GM18508 (cell line): Measurements from ENCODE around the gene CASP4.
"Not testable (repeated sequence)": the region's sequence is repeated elsewhere in the genome, so short reads cannot be mapped to it uniquely, and the experiment has no call there.

Experiments
- ATAC-seq: cut with Tn5 transposase; IDR thresholded peaks from one replicate; pipeline ENCODE4 v1.9.1; 2021; ENCODE audit warnings: moderate number of reproducible peaks; ENCODE audit not compliant: insufficient read depth, unreplicated experiment

The CASP4 gene

DNA sequence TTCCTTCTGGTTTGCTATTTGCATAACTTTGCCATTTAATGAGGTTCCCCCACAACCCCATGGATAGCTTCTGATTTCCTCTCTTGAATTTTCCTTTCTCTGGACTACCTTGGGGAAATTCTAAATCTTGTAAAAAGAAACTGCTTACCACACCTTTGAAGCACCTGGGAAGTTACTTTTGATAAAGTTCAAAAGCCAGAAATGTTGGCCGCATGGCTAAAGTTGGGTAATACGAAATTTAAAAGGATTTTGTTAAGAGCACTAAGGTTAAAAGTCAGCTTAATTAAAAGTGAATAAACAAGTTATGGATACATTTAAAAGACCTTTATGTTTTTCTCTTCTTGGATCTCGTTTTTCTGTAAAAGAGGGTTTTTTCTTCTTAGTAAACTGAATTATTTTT is 5.5 kb downstream of the CASP4 start:
- ATAC-seq: no peak

DNA sequence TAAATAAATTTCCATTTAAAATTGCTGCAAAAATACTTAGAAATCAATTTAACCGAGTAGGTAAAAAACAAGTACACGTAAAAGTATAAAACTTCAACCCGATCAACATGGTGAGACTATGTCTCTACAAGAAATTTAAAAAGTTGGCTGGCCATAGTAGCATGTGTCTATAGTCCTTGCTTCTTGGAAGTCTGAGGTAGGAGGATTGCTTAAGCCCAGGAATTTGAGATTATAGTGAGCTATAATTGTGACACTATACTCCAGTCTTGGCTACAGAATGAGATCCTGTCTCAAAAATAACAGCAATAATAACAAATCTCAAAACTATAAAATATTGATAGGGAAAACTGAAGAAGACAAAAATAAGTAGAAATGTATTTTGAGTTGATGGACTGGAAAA is 11.1 kb downstream of the CASP4 start:
- ATAC-seq: no peak

DNA sequence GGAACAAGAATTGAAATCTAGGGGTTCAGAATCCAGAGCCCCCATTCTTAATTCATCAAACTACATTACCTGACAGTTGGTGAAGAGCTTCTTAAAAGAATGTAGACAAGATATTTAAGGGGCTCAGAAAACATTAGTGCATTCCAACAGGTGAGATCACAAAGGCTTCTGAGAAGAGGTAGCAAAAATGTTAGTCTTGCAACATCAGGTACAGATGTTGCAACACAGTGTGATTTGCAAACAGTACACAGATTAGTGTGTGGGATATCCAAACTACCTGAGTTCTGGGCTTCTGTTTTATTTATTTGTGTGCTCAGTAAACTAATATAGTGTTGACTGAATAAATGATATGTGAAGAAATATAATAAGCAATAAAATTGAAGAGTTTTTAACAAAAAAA is 11.8 kb downstream of the CASP4 start:
- ATAC-seq: no peak

DNA sequence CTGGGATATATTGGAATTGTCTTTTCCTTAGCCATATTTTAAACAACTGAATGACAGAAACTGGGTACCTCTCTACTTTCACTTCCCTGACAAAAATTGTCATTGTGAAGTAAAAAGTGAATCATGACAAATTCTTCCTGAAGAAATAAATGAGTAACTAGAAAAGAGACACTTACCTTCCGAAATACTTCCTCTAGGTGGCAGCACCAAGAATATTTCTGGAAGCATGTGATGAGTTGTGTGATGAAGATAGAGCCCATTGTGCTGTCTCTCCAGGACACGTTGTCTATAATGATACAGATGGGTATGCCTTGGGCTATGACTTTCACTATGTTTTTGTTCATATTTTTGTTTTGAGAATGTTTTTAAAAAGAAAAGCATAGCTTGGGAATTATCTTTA is 21.5 kb downstream of the CASP4 start:
- ATAC-seq: peak; percentile 94

DNA sequence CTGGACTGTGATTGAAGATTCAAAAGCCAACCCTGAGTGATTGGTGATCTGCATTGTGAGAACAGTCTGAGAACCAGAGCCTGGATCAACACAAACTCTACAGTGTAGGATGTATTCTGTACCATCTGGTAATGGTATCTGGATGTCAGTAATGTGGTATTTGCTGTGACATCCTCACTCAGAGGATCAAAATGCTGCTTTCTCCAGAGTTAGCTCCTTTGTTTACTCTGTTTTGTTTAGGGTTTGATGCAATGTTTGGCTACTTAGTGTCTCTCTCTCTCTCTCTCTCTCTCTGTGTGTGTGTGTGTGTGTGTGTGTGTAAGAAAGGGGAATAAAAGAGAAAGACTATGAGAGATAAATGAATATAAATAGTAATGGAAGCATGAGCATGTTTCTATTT is 24.3 kb downstream of the CASP4 start:
- no peak for ATAC-seq

DNA sequence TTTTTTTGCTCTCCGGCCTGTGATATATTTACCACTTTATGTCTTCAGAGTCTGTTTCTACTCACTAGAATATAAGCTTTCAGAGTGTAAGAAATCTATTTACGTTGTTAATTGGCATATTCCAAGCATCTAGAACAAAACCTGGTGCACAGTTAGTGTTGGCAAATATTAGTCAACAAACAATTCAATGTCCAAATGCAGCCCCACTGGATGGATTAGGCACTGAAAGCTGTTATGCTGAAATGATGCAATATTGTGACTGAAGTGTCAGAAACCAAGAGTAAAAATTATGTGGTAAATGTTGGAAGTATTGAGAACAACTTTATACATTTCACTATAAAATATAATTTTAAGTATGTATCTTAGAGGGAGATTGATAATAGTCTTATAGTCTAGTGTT is 24.8 kb downstream of the CASP4 start:
- no peak for ATAC-seq

DNA sequence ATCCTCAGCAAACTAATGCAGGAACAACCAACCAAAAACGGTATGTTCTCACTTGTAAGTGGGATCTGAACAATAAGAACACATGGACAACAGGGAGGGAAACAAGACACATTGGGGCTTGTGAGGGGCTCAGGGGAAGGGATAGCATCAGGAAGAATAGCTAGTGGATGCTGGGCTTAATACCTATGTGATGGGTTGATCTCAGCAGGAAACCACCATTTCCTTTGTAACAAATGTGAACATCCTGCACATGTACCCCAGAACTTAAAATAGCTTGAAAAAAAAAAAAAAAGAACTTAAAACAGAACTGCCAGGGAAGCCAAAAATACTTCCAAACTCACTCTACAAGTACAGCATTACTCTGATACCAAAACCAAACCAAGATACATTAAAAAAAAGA is 33.8 kb downstream of the CASP4 start:
- no peak for ATAC-seq

DNA sequence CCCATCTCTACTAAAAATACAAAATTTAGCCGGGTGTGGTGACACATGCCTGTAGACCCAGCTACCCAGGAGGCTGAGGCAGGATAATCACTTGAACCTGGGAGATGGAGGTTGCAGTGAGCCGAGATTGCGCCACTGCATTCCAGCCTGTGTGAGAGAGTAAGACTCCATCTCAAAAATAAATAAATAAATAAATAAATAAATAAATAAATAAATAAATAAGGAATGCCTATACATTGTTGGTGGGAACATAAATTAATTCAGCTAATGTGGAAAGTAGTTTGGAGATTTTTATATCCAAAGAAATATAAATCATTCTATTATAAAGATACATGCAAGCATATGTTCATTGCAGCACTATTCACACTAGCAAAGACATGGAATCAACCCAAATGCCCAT is 34.3 kb downstream of the CASP4 start:
- ATAC-seq: not testable (repeated sequence)

DNA sequence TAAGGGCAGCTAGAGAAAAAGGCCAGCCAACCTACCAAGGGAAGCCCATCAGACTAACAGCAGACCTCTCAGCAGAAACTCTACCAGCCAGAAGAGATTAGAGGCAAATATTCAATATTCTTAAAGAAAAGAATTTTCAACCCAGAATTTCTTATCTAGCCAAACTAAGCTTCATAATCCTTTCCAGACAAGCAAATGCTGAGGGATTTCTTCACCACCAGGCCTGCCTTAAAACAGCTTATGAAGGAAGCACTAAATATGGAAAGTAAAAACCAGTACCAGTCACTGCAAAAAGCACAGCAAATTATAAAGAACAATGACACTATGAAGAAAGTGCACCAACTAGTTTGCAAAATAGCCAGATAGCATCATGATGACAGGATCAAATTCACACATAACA is 39.6 kb downstream of the CASP4 start:
- no peak for ATAC-seq

DNA sequence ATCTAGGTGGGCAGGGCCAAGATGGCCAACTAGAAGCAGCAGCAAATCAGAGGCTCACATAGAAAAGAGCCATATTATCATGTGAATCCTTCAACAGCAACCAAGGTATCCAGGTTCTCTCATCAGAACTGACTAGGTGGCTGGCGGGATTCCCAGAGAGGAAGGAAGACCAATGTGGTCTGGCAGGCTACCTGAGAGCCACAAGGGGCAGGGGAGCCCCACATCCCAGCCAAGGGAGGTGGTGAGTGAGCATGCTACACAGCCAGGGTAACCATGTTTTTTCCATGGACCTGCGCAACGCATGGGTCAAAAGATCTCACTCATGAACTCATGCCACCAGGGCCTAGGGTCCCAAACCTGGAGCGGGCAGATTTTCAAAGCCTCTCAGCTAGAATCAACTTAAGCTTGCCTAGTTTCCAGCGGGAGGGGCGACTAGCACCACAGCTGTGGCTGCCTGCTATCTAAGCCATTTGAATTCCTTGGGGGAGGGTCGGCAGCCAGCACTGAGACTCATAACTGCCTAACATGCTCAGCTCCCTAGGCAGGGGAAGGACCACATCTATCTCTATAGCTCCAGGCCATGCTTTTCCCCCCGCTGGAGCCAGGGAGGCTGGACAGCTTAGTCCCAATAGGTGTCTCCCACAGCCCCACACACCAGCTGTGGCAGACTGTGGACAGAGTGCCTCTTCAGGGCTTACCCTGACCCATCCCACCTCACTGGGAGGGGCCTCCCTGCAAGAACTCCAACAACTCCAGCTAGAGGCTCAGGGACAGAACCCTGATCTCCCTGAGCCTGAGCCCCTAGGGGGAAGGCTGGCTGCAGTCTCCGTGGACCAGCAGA is 41.4 kb downstream of the CASP4 start:
- no peak for ATAC-seq

DNA sequence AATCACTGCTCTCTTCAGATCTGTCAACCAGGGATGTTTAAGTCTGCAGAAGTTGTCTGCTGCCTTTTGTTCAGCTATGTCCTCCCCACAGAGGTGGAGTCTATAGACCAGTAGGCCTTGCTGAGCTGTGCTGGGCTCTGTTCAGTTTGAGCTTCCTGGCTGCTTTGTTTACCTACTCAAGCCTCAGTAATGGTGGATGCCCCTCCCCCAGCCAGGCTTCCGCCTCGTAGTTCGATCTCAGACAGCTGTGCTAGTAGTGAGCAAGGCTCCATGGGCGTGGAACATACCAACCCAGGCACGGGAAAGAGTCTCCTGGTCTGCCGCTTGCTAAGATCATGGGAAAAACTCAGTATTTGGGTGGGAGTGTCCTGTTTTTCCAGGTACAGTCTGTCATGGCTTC is 42.5 kb downstream of the CASP4 start:
- no peak for ATAC-seq

DNA sequence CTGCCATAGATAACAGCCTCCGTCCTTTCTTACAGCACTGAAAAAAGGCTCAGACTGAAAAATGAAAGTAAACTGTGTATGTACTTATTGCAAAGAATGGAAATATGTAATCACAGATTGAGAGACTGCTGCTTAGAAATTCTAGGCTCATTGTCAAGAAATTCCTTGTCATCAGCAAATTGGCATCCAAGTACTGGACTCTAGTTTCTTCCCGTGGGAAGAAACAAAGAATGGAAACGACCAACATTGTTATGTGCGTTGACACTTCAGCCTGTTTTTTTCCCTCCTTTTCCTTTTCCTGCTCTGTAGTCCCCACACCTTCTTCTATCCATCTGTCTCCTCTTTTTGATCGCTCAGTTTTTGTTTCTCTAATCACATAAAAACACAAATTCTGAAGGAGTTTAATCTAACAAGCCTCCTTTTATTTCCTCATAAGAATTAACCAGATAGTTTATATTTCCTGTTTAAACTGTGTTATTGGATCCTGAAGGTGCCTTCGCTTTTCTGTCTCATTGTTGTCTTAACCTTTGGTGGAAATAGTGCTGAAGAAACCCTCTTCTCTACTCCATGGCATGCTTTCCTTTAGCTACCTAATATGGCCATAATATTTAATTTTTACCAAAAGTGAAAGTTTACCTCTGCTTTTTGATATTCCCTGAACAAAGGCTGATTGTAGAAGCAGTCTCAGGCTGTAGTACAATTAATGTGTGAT is 50.1 kb downstream of the CASP4 start:
- ATAC-seq: no peak

DNA sequence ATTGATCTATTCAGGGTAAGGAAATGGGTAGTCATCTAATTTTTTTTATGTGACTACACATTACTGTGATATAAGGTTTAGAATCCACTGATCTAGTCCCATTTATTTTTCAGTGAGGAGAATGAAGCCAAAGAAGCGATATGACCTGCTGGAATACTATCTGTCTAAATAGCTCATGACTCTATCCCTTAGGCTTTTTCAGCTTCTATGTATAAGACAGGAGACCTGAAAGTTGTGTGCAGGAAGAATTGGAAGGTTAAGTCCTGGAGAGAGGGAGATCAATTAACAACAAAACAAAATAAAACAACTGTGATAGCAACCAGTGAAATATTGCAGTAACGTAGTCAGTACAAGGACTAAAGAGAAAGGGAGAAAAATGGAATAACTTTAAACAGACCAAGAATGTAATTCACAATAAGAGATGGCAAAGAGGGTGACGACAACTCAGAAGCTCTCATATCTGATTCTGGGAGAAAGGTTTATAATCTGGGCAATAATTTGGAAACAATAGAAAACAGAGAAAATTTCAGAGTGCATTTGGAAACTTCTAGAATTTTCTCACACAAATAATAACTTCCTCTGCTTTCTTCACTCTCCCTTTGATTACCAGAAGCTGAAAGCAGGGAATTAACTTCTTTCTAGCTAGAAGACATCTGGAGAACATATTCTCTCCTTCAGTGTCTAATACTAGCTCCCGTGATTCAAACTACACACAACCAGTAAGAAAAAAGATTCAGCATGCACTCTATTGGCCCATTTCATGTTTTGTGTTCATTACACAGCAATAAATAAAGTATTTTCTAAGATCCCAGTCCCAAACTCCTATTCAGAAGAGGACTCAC is 50.9 kb downstream of the CASP4 start:
- no peak for ATAC-seq

DNA sequence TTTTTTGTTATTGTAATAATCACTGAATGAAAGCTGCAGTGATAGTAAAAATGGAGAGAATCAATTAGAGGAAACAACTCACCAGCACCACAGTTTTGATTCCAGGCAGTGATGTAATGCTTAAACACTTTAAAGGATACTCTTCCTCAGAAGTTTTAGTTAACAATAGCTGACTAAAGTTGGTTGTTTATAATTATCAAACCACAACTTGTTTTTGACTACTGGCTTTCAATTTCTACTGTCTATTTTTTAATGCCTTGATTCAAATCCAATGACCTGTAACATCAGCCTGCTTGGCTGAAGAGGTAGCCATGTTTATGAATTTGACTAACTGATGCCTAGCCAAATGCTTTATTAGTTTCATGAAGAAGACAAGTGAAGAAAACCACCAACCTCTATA is 51.9 kb downstream of the CASP4 start:
- no peak for ATAC-seq

DNA sequence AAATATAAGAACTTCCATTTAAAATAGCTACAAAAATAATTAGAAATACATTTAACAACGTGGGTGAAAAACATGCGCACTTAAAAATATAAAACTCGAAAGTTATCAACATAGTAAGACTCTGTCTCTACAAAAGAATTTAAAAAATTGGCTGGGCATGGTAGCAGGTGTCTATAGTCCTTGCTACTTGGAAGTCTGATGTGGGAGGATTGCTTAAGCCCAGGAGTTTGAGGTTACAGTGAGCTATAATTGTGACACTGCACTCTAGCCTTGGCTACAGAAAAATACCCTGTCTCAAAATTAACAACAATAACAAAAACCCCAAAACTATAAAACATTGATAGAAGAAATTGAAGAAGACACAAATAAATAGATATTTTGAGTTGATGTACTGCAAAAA is 56.3 kb downstream of the CASP4 start:
- no peak for ATAC-seq

DNA sequence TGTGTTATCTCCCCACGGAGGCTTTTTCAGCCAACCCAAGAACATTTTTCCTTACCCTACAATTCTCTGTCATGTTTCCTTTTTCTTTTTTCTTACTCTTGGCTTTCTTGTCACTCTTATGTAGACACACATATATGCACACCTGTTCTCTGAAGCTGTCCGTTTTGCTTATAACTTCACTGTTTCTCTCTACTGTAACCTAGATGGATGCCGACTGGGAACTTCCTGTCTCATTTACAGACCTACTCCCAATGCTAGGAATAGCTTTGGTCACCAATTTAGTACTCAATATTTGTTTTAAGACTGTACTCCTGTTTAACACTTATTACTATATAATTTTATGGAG is 60.2 kb downstream of the CASP4 start:
- ATAC-seq: no peak

DNA sequence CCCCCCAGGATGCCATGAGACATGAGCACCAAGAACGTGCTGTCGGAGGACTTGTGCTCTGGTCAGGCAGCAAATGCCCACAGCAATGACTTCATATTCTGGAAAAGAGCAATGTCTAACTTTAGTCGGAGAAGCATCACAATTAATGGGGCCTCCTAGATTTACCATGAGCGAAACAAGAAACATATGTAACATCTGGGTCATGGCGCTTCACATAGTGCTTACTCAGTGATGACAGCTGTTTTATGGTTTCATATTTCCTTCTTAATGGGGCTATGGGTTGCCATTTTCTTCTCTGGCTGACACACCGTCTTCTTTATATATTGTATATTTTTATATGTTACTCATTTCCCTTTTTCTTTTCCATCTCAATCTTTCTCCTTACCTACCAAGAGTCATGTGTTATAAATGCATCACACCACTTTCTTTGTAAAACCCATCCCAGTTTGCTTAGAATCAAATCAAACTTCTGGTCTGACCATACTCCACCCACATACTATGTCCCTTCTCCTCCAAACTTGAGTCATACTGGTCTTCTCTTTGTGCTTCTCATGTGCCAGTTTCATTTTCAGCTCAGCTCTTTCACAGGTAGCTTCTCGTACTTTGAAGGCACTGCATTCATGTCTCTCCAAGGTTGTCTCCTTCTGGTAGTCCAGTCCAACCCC is 60.7 kb downstream of the CASP4 start:
- ATAC-seq: no peak

DNA sequence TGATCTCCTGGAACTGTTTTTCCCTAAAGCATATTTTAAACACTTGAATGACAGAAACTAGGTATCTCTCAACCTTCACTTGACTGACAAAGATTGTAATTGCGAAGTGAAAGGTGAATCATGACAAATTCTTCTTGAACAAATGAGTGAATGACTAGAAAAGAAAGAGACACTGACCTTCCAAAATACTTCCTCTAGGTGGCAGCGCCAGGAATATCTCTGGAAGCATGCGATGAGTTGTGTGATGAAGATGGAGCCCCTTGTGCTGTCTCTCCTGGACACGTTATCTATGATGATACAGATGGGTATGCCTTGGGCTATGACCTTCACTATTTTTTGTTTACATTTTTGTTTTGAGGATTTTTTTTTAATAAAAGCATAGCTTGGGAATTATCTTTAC is 63.1 kb downstream of the CASP4 start:
- no peak for ATAC-seq

DNA sequence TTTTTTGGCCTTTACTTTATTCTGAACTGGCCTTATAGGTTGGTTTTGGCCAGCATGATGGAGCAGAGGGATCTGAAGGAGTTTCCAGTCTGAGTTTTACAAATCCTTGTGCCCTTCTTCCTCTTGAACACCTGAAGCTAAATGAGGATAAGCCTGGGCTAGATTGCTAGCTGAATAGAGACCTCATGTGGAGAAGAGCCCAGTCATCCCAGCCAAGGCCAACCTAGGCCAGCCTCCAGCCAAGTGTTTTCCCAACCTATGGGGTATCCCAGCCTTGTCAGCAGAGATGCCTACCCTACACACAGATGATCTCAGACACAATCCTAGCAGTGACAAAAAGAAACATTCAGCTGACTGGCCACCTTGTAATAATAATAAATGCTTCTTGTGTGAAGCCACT is 69.1 kb downstream of the CASP4 start:
- ATAC-seq: no peak

DNA sequence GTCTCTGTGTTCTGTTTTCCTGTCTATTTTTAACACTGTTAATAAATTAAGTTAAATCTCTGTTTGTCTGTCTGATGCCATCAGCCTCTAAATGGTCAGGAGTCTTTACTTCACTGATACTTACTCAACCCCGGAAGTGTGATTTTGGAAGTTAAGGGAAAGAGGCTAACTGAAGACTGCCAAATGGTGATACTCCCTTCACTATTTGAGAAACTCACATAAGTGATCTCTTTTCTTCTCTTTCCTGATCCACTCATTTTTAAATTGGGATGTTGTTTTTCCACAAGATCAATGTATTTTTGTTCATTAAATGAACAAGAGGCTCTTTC is 69.7 kb downstream of the CASP4 start:
- ATAC-seq: no peak
